ENCODE measurements around the gene FATE1. TPM values are rescaled to one million over a fixed set of nuclear protein-coding genes. Genes with fewer than 3 reads are reported as not detected.

The FATE1 gene
- total RNA-seq, 1 donor from 2014 or later: not detected

DNA sequence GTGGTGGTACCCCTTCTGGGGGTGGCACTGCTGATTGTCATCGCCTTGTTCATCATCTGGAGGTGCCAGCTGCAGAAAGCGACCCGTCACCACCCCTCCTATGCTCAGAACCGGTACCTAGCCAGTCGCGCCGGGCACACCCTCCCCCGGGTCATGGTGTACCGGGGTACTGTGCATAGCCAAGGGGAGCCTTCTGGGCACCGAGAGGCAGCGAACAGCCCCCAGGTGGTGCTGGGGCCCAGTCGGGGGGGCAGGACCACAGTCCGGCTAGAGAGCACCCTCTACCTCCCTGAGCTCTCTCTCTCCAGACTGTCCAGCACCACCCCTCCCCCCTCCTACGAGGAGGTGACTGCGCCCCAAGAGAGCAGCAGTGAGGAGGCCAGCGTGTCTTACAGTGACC is 15.3 kb upstream of the FATE1 start:
- Mint-ChIP-seq H3K27me3 (ENCODE audit: unreplicated experiment) (peaks cover 4% of the 10 kb centered on the region), H3K4me1 (ENCODE audit: unreplicated experiment) (peaks cover 5% of the 10 kb centered on the region)
- TF ChIP-seq, protein P1, sequence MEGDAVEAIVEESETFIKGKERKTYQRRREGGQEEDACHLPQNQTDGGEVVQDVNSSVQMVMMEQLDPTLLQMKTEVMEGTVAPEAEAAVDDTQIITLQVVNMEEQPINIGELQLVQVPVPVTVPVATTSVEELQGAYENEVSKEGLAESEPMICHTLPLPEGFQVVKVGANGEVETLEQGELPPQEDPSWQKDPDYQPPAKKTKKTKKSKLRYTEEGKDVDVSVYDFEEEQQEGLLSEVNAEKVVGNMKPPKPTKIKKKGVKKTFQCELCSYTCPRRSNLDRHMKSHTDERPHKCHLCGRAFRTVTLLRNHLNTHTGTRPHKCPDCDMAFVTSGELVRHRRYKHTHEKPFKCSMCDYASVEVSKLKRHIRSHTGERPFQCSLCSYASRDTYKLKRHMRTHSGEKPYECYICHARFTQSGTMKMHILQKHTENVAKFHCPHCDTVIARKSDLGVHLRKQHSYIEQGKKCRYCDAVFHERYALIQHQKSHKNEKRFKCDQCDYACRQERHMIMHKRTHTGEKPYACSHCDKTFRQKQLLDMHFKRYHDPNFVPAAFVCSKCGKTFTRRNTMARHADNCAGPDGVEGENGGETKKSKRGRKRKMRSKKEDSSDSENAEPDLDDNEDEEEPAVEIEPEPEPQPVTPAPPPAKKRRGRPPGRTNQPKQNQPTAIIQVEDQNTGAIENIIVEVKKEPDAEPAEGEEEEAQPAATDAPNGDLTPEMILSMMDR (IDR thresholded peaks at IDR 0.05; ENCODE audit: unreplicated experiment): no peak

DNA sequence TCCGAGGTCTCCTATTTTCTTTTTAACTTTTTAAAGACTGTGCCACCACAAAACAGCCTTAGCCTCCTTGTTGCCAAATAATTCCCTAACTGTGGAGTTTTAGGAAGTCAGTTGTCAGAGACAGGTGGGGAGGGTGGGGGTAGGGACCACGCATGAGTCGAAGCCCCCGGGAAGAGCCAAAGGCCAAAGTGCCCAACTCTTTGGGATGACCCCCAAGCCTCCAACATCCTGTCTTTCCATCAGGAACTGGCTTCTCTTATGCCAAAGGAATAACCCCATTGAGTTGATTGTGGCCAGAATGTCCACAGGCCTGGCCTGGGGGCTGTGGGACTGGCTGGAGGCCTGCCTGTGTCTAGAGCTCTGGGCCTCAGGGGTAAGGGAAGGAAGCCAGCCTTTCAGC is 14.8 kb upstream of the FATE1 start:
- H3K36me3 Mint-ChIP-seq (ENCODE audit: low read depth, unreplicated experiment): no peaks in the 10 kb centered on the region
- TF ChIP-seq, protein P1 (IDR thresholded peaks at IDR 0.05; ENCODE audit: unreplicated experiment): no peak
- H3K27me3 Mint-ChIP-seq (ENCODE audit: unreplicated experiment): peaks cover 4% of the 10 kb centered on the region
- H3K9me3 Mint-ChIP-seq (ENCODE audit: unreplicated experiment): no peaks in the 10 kb centered on the region
- peaks cover 4% of the 10 kb centered on the region for H3K4me1 Mint-ChIP-seq (ENCODE audit: unreplicated experiment)
- no peak overlapping the region for H3K27ac Mint-ChIP-seq (ENCODE audit: unreplicated experiment)
- no peak for DNase-seq (ENCODE audit: low spot score)
- H3K4me3 Mint-ChIP-seq (ENCODE audit: unreplicated experiment): no peak overlapping the region

More for the DNA sequence above, 15.3 kb upstream of the FATE1 start:
- DNase-seq (ENCODE audit: low spot score): no peak
- Mint-ChIP-seq H3K9me3 (ENCODE audit: unreplicated experiment) (no peaks in the 10 kb centered on the region), H3K27ac (ENCODE audit: unreplicated experiment) (no peak overlapping the region), H3K4me3 (ENCODE audit: unreplicated experiment) (no peak overlapping the region), H3K36me3 (ENCODE audit: low read depth, unreplicated experiment) (no peaks in the 10 kb centered on the region)

DNA sequence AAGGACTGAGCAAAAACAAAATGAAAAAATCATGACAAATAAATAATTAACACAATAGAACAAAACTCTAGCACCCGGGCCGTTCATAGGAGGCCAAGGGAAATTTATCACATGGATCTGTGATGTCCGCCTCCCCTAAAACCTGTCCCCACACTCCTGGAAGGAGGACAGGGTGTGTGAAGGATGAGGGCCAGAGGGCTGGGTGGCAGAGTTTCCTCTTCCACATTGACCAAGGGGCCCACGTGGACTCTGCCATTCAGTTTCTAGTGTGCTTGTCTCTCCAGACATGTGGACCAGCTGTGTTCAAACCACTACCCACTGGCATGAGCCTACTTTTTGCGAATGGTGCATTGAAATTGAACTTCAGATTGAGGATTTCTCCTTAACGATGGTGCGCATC is 14.3 kb upstream of the FATE1 start:
- H3K4me3 Mint-ChIP-seq (ENCODE audit: unreplicated experiment): no peak overlapping the region
- TF ChIP-seq, protein P1 (IDR thresholded peaks at IDR 0.05; ENCODE audit: unreplicated experiment): no peak
- peaks cover 4% of the 10 kb centered on the region for H3K4me1 Mint-ChIP-seq (ENCODE audit: unreplicated experiment)
- no peaks in the 10 kb centered on the region for H3K9me3 Mint-ChIP-seq (ENCODE audit: unreplicated experiment)
- no peak overlapping the region for H3K27ac Mint-ChIP-seq (ENCODE audit: unreplicated experiment)
- H3K27me3 Mint-ChIP-seq (ENCODE audit: unreplicated experiment): peaks cover 4% of the 10 kb centered on the region
- DNase-seq (ENCODE audit: low spot score): no peak
- H3K36me3 Mint-ChIP-seq (ENCODE audit: low read depth, unreplicated experiment): no peaks in the 10 kb centered on the region

DNA sequence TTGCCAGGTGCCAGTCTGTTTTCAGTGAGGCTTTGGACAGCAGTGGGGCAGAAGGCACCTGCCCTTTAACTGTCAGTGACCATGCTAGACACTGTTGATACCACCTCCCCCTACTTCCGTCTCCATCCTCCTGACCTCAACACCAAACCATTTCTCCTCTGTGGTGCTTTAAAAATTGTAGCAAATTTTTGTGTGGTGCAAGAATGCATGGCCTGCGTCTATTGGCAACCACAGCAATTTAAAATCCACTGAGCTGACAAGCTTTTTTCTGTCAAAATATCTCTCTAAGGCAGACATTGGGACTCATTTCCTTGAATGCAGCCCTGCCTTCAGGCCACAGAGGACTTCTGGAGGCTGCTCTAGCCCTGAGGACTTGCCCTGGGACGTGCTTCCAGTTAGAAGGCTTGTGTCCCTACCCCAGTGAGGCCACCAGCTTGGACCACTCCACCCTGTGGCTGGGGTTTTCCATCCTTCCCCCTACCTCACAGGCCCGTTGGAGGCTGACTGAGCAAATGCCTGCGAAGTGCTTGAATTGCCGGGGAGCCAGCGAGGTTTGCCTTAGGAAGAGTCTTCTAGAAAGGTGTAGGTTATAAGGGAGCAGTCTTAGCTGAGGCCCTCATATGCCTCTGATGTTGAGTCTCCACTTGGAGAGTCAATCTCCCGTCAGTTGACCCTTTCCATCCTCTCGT is 13.7 kb upstream of the FATE1 start:
- Mint-ChIP-seq H3K27ac (ENCODE audit: unreplicated experiment) (no peak overlapping the region), H3K9me3 (ENCODE audit: unreplicated experiment) (no peaks in the 10 kb centered on the region), H3K4me1 (ENCODE audit: unreplicated experiment) (peaks cover 4% of the 10 kb centered on the region), H3K4me3 (ENCODE audit: unreplicated experiment) (no peak overlapping the region), H3K36me3 (ENCODE audit: low read depth, unreplicated experiment) (no peaks in the 10 kb centered on the region), H3K27me3 (ENCODE audit: unreplicated experiment) (peaks cover 2% of the 10 kb centered on the region)
- TF ChIP-seq, protein P1 (IDR thresholded peaks at IDR 0.05; ENCODE audit: unreplicated experiment): no peak
- no peak for DNase-seq (ENCODE audit: low spot score)

DNA sequence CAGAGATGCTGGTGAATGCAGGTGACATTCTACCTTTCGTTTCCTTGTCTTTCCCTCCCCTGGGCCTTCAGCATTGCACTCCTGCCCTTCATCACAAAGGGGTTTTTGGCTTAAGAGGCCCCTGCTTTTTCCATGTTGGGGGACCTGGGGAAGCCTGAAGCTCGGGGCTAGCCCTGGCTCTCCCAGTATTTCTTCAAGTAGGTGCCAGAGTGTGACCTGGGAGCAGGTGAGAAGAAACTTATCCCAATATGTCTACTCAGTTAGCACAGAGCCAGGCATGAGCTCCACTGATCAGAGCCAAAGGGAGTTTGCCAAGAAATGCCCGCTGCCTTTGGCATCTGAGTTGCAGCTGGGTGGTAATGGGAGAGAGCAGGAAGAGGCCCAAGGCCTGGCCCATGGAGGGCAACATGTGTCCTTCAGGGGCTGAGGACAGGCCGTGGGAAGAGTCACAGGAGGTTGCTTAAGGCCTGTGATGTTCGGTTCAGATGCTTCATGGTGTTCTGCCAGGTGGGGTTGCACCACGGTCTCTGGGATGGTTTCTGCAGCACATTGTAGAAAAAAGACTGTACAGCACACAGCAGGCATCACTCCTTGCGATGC is 13.0 kb upstream of the FATE1 start:
- TF ChIP-seq, protein P1 (IDR thresholded peaks at IDR 0.05; ENCODE audit: unreplicated experiment): no peak
- DNase-seq (ENCODE audit: low spot score): no peak
- H3K9me3 Mint-ChIP-seq (ENCODE audit: unreplicated experiment): no peaks in the 10 kb centered on the region
- H3K4me1 Mint-ChIP-seq (ENCODE audit: unreplicated experiment): peaks cover 4% of the 10 kb centered on the region
- peaks cover 2% of the 10 kb centered on the region for H3K27me3 Mint-ChIP-seq (ENCODE audit: unreplicated experiment)
- no peaks in the 10 kb centered on the region for H3K36me3 Mint-ChIP-seq (ENCODE audit: low read depth, unreplicated experiment)
- no peak overlapping the region for H3K4me3 Mint-ChIP-seq (ENCODE audit: unreplicated experiment)
- no peak overlapping the region for H3K27ac Mint-ChIP-seq (ENCODE audit: unreplicated experiment)

Data from endothelial cell (in vitro differentiated cells).